Ovary (tissue), 9 donors: Measurements from ENCODE around the gene ATP10B. TPM values are rescaled to one million over a fixed set of nuclear protein-coding genes. Genes with fewer than 3 reads are reported as not detected.

Experiments
- DNase-seq, 5 donors: peaks; one replicate each; pipeline ENCODE4 v3.0.0-alpha.2; 2019 to 2020
- H3K27ac ChIP-seq, 2 donors: fragments of 200-600 bp; one replicate each; pipeline versions ENCODE4 v1.5.1 to v1.8.0; 2019 to 2022
- H3K27me3 ChIP-seq: fragments of 200-600 bp; one replicate; pipeline ENCODE4 v1.8.0; 2022
- H3K36me3 ChIP-seq: fragments of 200-600 bp; sonication (generic); one replicate; pipeline ENCODE4 v1.5.1; 2019
- H3K4me1 ChIP-seq: one replicate; pipeline ENCODE4 v1.8.1; 2013; ENCODE audit warnings: mild to moderate bottlenecking, moderate library complexity; ENCODE audit not compliant: insufficient read depth
- H3K4me3 ChIP-seq: fragments of 200-600 bp; sonication (generic); one replicate; pipeline ENCODE4 v1.5.1; 2017
- H3K9me3 ChIP-seq, 2 donors: fragments of 200-600 bp in 1 of 2; sonication (generic) in 1 of 2; one replicate each; pipeline versions ENCODE4 v1.5.1 to v1.8.1; 2013 to 2019; ENCODE audit warnings: mild to moderate bottlenecking in 1 of 2, moderate library complexity in 1 of 2
- EP300 ChIP-seq: sonication (generic); formaldehyde crosslinking; IDR thresholded peaks from one replicate; pipeline ENCODE4 v1.6.1; 2017; ENCODE audit warnings: antibody characterized with exemption
- POLR2A ChIP-seq: fragments of 450-650 bp; IDR thresholded peaks from one replicate; pipeline ENCODE4 v1.6.1; 2017; ENCODE audit warnings: antibody characterized with exemption, mild to moderate bottlenecking, moderate library complexity
- WGBS, 3 donors: extraction: QIAGEN DNeasy Blood & Tissue Kit in 1 of 3; methylation state at CpG; one replicate each; pipeline versions ENCODE4 v1.1.5 to v1.1.7; 2013 to 2017; 5-methylcytosine and 5-hydroxymethylcytosine counted together
- intact Hi-C, 4 donors: fragments of 100-400 bp; cut with DNase I; formaldehyde crosslinking; loops; one replicate each; pipeline versions ENCODE4 v1.11.0 to v1.15.1; 2022 to 2023
- polyA plus RNA-seq, 2 donors: library from polyadenylated mRNA; stranded (reverse); fragments of 200-250 nt in 1 of 2; fragments of 350-450 nt in 1 of 2; fragmentation: Illumina TruSeq in 1 of 2; extraction: RNeasy Lipid Tissue Mini Kit (QIAGEN cat#74804) in 1 of 2; gene quantifications; one replicate each; pipeline ENCODE4 v1.2.3, GENCODE V29; 2013 to 2014
- total RNA-seq, 7 donors: library from RNA; depleted of rRNA in 2 of 7; stranded (reverse); fragments of >200 nt in 2 of 7; fragmentation: NEBNext Ultra II Directional in 3 of 7; extraction: Animal tissue kit (Norgen Biotek cat#: 25700) in 3 of 7; gene quantifications; one replicate each; pipeline versions ENCODE4 v1.1.0 to v1.2.4, GENCODE V29; 2016 to 2023
- TF ChIP-seq, protein P1 (sequence below), 3 donors: fragments of 450-650 bp in 2 of 3; fragments of 200-600 bp in 1 of 3; IDR thresholded peaks; one replicate each; pipeline versions ENCODE4 v1.5.1 to v1.8.0; 2016 to 2022; ENCODE audit warnings: antibody characterized with exemption in 3 of 3, mild to moderate bottlenecking in 1 of 3
- donor health status: DM: no; HTN: no; CAD: no; lungs with moderate emphysema.
- donor health status: DM: no; HTN: no; CAD: no.
- donor health status: Bipolar disorder and iron deficiency.
- donor health status: DM: yes; HTN: yes; CAD: no.
- donor health status: DM: no; HTN: no; CAD: no.
- donor health status: DM: yes; HTN: yes; CAD: no.

The ATP10B gene
- total and polyA plus RNA-seq, 9 donors, result 0.02 to 19.1 (median 0.34) TPM; not detected in 1

DNA sequence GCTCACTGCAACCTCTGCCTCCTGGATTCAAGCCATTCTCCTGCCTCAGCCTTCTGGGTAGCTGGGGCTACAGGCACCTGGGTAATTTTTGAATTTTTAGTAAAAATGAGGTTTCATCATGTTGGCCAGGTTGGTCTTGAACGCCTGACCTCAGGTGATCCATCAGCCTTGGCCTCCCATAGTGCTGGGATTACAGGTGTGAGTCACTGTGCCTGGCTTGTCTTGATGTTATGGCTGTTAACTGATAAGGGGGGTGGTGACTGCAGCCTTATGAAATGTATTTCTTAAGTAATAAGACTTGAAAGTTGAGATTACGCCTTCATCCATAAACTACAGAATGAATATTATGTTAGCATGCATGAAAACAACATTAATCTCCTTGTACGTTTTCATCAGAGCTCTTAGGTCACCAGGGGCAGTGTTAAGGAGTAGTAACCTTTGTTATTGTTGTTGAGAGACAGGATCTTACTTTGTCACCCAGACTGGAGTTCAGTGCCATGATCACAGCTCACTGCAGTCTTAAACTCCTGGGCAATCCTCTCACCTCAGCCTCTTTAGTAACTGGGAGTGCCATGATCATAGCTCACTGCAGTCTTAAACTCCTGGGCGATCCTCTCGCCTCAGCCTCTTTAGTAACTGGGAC is 148.3 kb downstream of the ATP10B start:
- Histone ChIP-seq H3K4me3 (no peak overlapping the region), H3K4me1 (no peaks in the 10 kb centered on the region), H3K9me3 (no peaks in the 10 kb centered on the region), H3K27ac (no peak overlapping the region), H3K27me3 (no peaks in the 10 kb centered on the region), H3K36me3 (no peaks in the 10 kb centered on the region)
- TF ChIP-seq EP300, result no peak
- TF ChIP-seq, protein P1, sequence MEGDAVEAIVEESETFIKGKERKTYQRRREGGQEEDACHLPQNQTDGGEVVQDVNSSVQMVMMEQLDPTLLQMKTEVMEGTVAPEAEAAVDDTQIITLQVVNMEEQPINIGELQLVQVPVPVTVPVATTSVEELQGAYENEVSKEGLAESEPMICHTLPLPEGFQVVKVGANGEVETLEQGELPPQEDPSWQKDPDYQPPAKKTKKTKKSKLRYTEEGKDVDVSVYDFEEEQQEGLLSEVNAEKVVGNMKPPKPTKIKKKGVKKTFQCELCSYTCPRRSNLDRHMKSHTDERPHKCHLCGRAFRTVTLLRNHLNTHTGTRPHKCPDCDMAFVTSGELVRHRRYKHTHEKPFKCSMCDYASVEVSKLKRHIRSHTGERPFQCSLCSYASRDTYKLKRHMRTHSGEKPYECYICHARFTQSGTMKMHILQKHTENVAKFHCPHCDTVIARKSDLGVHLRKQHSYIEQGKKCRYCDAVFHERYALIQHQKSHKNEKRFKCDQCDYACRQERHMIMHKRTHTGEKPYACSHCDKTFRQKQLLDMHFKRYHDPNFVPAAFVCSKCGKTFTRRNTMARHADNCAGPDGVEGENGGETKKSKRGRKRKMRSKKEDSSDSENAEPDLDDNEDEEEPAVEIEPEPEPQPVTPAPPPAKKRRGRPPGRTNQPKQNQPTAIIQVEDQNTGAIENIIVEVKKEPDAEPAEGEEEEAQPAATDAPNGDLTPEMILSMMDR (IDR thresholded peaks at IDR 0.05), result no peak
- no peak for TF ChIP-seq POLR2A
- 78 to 87% (median 81%) methylated on average over 5 of the region's 5 CpGs for WGBS, 3 donors
- intact Hi-C loops, result no loop called here
- no peak for DNase-seq

DNA sequence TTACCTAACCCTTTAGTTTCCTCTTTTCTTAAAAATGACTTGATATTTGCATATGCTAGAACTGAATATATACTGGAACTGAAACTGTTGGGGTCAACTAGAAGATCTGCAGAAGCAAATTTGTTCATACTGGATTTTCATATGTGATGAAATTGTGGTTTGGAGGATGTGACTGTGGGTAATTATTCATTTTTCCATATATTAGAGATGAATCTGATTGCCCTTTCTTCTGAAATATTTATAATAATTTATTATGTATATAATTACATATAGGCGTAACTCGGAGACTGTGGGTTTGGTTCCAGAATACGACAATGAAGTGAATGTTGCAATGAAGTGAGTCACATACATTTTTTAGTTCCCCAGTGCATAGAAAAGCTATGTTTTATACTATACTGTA is 149.1 kb downstream of the ATP10B start:
- H3K27me3 ChIP-seq, result no peaks in the 10 kb centered on the region
- H3K4me3 ChIP-seq, result no peak overlapping the region
- H3K36me3 ChIP-seq, result no peaks in the 10 kb centered on the region
- intact Hi-C loops, result no loop called here
- TF ChIP-seq EP300 (no peak), POLR2A (no peak)
- TF ChIP-seq, protein P1 (IDR thresholded peaks at IDR 0.05), result no peak
- H3K9me3 ChIP-seq, result no peaks in the 10 kb centered on the region
- no peak for DNase-seq
- WGBS, 3 donors, result 85 to 95% (median 92%) methylated on average over 3 of the region's 3 CpGs
- H3K4me1 ChIP-seq, result no peaks in the 10 kb centered on the region
- H3K27ac ChIP-seq, result no peak overlapping the region

GRCh38 chr5:160702311-160702803 is 149.7 kb downstream of the ATP10B start:
- Histone ChIP-seq H3K9me3 (no peaks in the 10 kb centered on the region), H3K36me3 (no peaks in the 10 kb centered on the region), H3K4me3 (no peak overlapping the region), H3K27ac (no peak overlapping the region), H3K27me3 (no peaks in the 10 kb centered on the region), H3K4me1 (no peaks in the 10 kb centered on the region)
- TF ChIP-seq POLR2A (no peak), EP300 (no peak)
- TF ChIP-seq, protein P1 (IDR thresholded peaks at IDR 0.05), result no peak
- intact Hi-C loops, result no loop called here
- DNase-seq, result no peak
- WGBS, 3 donors, result 25 to 48% (median 26%) methylated on average over 2 of the region's 2 CpGs

GRCh38 chr5:160701403-160701802 is 150.6 kb downstream of the ATP10B start:
- TF ChIP-seq POLR2A (no peak), EP300 (no peak)
- TF ChIP-seq, protein P1 (IDR thresholded peaks at IDR 0.05), result no peak
- intact Hi-C loops, result no loop called here
- no peaks in the 10 kb centered on the region for H3K4me1 ChIP-seq
- H3K36me3 ChIP-seq, result no peaks in the 10 kb centered on the region
- H3K9me3 ChIP-seq, result no peaks in the 10 kb centered on the region
- DNase-seq, result no peak
- H3K27me3 ChIP-seq, result no peaks in the 10 kb centered on the region
- no peak overlapping the region for H3K27ac ChIP-seq
- no peak overlapping the region for H3K4me3 ChIP-seq
